Duodenal mucosa (tissue), 2 donors: Measurements from ENCODE around the gene OR7A5.
"Not testable (repeated sequence)": the region's sequence is repeated elsewhere in the genome, so short reads cannot be mapped to it uniquely, and the experiment has no call there.

Experiments used
- H3K27ac ChIP-seq: one replicate; pipeline ENCODE4 v1.7.0; 2013; ENCODE audit warnings: low read depth, low read length
- H3K27me3 ChIP-seq, 2 donors: one replicate each; pipeline ENCODE4 v1.7.0; 2013; ENCODE audit warnings: low read length in 2 of 2, control low read depth in 1 of 2; ENCODE audit not compliant: insufficient read depth in 2 of 2, control insufficient read depth in 1 of 2
- H3K36me3 ChIP-seq, 2 donors: one replicate each; pipeline ENCODE4 v1.7.0; 2013; ENCODE audit warnings: low read length in 2 of 2, control low read depth in 1 of 2; ENCODE audit not compliant: insufficient read depth in 2 of 2, control insufficient read depth in 1 of 2
- H3K4me1 ChIP-seq, 2 donors: one replicate each; pipeline ENCODE4 v1.7.0; 2013; ENCODE audit warnings: low read length in 2 of 2, control low read depth in 1 of 2; ENCODE audit not compliant: insufficient read depth in 2 of 2, control insufficient read depth in 1 of 2
- H3K4me3 ChIP-seq, 2 donors: one replicate each; pipeline ENCODE4 v1.7.0; 2013; ENCODE audit warnings: low read length in 2 of 2, low read depth in 1 of 2
- H3K9ac ChIP-seq, 2 donors: one replicate each; pipeline ENCODE4 v1.7.0; 2013; ENCODE audit warnings: low read length in 2 of 2, low read depth in 1 of 2
- H3K9me3 ChIP-seq, 2 donors: one replicate each; pipeline ENCODE4 v1.7.0; 2013; ENCODE audit warnings: low read length in 2 of 2, control low read depth in 1 of 2; ENCODE audit not compliant: control insufficient read depth in 1 of 2

The OR7A5 gene

DNA sequence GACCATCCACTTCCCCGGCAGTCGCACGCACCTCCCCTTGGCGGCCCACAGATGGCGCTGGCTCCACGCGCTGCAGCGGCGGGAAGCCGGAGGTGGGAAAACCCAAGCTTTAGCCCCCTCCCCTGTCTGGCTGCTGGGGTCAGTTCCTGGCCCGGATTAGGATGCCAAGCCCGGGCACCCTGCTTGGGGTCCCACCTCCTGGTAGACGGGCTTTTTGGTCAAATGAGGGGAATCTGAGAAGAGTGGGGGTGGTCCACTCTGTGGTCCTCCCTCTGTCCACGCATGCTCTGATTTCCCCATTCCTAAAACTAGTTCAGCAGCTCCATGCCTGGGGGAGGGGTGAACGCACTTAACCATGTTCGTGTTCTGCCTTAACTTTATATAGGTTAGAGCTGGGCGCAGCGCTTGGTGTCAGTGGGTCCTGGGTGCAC lies 48.5 kb downstream of the OR7A5 start:
- Histone ChIP-seq H3K9me3 (no peaks in the 10 kb centered on the region), H3K9ac (no peak overlapping the region), H3K27me3 (no peaks in the 10 kb centered on the region), H3K36me3 (no peaks in the 10 kb centered on the region), H3K4me3 (no peak overlapping the region), H3K4me1 (no peaks in the 10 kb centered on the region), H3K27ac (no peak overlapping the region)

DNA sequence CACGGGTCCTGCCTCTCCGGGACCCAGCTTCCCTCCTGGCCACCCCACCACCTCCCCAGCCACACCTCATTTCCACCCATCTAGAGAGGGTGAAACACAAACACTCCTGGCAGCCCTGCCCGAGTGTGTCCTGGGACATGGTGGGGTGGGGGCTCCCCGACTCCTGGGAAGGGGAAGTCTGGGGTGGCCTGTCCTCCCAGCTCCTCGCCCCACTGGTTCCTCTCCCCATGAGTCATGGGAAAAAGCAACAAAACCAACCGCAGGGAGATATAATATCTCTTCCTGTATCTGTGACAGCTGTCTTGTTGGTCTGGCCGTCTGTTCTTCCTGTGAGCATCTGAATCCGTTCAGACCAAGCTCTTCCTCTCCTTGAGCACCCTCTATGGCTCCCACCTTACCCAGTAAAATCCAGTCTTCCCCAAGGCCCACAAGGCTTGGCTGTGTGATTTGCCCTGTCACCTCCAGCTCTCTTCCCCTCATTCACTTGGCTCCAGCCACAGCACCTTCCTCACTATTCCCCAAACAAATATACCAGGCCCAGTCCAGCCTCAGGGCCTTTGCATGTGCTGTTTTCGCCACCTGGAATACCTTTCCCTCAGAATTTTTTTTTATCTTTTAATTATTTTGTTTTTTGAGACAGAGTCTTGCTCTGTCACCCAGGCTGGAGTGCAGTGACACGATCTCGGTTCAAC lies 49.7 kb downstream of the OR7A5 start:
- not testable (repeated sequence) for H3K27ac ChIP-seq, H3K9me3 ChIP-seq, H3K9ac ChIP-seq, H3K27me3 ChIP-seq, H3K36me3 ChIP-seq, H3K4me3 ChIP-seq, H3K4me1 ChIP-seq

DNA sequence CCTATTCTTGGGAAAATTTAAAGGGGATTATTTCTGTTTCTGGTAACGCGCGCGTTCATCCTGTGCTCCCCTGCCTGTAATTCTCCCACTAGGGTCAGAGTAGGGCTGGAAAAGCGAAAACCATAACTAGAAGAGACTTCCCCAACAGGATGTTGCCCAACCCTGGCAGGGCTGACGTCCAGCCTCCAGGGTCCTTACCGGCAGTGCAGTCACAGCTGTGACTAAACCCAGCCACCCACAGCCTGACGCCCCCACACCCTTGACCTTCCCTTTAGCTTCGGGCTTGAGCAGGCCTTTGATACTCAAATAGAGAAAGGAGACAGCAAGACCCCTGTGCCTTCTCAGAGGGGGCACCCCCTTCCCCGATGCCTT lies 50.3 kb downstream of the OR7A5 start:
- not testable (repeated sequence) for H3K27me3 ChIP-seq, H3K4me3 ChIP-seq, H3K9me3 ChIP-seq, H3K9ac ChIP-seq, H3K4me1 ChIP-seq, H3K36me3 ChIP-seq, H3K27ac ChIP-seq

DNA sequence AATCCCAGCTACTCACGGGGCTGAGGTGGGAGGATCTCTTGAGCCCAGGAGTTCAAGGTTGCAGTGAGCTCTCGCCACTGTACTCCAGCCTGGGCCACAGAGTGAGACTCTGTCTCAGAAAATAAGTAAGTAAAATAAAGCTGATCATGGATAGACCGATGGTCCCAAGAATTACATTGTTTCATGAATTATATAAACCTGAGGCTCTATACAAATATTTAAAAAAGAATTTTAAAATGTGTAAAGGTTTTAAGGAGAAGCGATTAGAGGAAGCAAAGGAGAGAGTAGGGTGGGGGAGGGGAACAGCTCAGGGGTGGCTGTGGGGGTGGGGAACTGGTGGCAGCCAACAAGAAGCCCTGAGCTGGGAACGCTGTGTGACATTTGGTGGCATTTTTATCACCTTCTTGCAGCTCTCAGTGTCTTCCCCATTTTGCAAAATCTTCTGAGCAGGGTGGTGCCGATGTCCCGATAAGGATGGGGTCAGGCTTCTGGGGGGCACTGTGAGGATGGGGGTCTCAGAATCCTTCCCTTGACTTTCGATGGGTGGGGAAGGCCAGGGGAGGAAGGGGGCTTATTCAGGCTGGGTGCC lies 51.5 kb downstream of the OR7A5 start:
- H3K27me3 ChIP-seq, H3K9ac ChIP-seq, H3K4me1 ChIP-seq, H3K36me3 ChIP-seq, H3K4me3 ChIP-seq, H3K9me3 ChIP-seq: not testable (repeated sequence)
- peak overlapping the region; percentile 10 for H3K27ac ChIP-seq

DNA sequence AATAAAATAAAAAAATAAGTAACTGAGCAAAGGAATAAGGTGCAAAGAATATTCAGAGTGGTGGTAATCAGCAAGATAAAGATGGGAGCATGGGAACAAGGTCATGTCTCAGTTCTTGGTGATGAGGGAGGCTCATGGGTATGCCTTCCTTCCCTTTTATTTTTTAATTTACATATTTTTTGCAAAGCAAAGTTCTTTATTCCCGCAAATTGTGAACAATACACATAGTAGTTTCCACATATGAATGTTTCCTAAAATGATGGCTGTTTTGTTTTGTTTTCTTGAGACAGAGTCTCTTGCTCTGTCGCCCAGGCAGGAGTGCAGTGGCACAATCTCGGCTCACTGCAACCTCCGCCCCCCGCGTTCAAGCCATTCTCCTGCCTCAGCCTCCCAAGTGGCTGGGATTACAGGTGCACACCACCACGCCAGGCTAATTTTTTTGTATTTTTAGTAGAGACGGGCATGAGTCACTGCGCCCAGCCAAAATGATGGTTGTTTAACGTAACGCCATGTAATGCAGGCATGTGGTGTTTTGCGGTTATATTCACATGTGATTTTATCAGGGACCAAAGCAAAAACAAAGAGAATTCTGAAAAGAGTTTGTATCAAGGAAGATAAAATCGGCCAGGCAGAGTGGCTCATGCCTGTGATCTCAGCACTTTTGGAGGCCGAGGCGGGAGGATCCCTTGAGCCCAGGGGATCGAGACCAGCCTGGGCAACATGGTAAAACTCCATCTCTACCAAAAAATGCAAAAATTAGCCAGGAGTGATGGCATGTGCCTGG lies 52.2 kb downstream of the OR7A5 start:
- H3K4me1 ChIP-seq = no peaks in the 10 kb centered on the region
- H3K36me3 ChIP-seq = no peaks in the 10 kb centered on the region
- H3K9ac ChIP-seq = no peak overlapping the region
- H3K4me3 ChIP-seq = no peak overlapping the region
- no peaks in the 10 kb centered on the region for H3K27me3 ChIP-seq
- H3K27ac ChIP-seq = peak overlapping the region; percentile 10
- H3K9me3 ChIP-seq = no peaks in the 10 kb centered on the region

DNA sequence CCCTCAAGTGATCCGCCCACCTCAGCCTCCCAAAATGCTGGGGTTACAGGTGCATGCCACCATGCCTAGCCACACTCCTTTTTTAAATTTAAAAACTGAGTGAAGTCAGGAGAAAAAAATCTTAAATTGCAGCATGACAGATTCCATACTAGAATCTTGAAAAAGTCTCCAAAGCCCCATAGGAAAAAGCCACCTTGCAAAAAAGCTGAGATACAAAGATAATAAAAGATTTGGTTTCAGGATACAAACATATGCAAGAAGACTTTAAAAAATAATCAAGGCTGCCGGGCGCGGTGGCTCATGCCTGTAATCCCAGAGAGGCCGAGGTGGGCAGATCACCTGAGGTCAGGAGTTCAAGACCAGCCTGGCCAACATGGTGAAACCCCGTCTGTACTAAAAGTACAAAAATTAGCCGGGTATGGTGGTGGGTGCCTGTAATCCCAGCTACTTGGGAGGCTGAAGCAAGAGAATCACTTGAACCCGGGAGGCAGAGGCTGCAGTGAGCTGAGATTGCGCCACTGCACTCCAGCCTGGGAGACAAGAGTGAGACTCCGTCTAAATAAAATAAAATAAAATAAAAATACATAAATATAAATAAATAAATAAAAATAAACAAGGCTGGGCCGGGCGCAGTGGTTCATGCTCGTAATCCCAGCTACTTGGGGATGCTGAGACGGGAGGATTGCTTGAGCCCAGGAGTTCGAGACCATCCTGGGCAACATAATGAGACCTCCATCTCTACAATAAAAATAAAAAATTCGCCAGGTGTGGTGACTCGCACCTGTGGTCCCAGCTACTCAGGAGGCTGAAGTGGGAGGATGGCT lies 53.1 kb downstream of the OR7A5 start:
- not testable (repeated sequence) for H3K4me1 ChIP-seq, H3K27me3 ChIP-seq, H3K9me3 ChIP-seq, H3K9ac ChIP-seq, H3K4me3 ChIP-seq, H3K36me3 ChIP-seq, H3K27ac ChIP-seq

DNA sequence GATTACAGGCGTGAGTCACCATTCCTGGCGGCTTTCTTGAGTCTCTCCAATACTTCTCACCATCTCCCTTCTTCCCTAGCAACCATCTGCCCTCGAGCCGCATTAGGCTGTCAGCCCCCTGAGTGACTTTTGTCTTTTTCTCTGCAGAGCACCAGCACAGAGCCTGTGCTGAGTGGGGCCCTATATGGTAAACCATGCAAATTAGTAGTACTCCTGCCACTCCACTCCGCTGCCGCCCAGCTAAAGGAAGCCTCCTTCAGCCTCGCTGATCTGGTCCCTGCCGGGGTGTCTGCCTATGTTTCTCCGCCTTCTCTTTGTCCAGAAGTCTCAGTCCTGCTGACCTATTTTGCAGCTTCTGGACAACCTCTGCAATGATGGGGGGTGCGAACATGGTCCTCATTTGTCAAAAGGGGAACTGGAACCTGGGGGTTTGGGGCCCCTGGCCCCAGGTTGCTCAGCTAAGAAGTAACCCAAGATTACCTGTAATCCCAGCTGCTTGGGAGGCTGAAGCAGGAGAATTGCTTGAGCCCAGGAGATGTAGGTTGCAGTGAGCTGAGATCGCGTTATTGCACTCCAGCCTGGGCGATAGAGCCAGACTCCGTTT lies 54.3 kb downstream of the OR7A5 start:
- not testable (repeated sequence) for H3K27me3 ChIP-seq, H3K36me3 ChIP-seq, H3K4me3 ChIP-seq, H3K9me3 ChIP-seq, H3K4me1 ChIP-seq, H3K27ac ChIP-seq, H3K9ac ChIP-seq

DNA sequence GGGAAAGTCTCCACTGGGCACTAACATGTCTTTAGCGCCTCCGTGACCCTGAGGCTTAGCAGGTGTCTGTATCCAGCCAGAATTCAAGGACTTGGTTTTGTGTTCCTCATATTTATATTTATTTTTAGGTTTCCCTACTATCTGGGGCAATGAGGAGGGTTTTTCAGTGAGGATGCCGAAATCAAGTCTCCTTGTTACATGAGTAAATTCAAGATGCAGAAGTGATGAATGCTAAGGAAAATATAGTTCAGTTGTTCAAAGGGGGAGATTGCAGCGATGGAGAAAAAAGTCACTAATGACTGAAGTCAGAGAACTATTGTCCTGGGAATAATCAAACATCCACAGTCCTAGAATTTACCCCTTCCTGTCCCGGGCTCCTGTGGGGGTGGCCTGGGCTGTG lies 55.8 kb downstream of the OR7A5 start:
- H3K4me1 ChIP-seq = no peaks in the 10 kb centered on the region
- no peaks in the 10 kb centered on the region for H3K36me3 ChIP-seq
- H3K4me3 ChIP-seq = no peak overlapping the region
- H3K27me3 ChIP-seq = no peaks in the 10 kb centered on the region
- H3K27ac ChIP-seq = no peak overlapping the region
- H3K9me3 ChIP-seq = no peaks in the 10 kb centered on the region
- H3K9ac ChIP-seq = no peak overlapping the region

DNA sequence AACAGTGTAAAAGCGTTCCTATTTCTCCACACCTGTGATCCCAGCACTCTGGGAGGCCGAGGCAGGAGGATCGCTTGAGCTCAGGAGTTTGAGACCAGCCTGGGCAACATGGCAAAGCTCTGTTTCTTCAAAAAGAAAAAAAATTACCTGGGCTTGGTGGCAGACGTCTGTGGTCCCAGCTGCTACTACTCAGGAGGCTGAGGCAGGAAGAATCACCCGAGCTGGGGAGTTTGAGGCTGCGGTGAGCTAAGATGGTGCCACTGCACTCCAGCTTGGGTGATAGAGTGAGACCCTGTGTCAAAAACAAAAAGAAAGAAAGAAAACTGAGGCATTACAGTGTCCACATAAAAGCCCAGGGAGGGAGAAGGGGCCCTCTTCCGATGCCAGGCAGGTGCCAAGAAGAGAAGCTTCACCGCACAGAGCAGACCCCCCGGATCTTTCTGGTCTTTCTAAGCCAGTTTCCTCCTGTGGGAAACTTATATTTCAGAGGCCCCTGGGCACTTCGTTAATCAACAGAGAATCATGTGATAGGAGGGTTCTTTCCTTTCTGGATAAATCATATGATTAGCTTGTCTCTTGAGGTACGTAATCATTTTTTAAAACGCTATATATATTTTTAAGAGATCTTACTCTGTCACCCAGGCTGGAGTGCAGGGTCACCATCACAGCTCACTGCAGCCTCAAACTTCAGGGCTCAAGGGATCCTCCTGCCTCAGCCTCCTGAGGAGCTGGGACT lies 56.7 kb downstream of the OR7A5 start, which contains the start of gene ADGRE2:
TSS of gene ADGRE2 (minus strand) at position 451 of the 736 bp plus-strand sequence. CDS start 1,804 bp downstream, outside the sequence.
- not testable (repeated sequence) for H3K27me3 ChIP-seq, H3K36me3 ChIP-seq, H3K4me1 ChIP-seq, H3K9me3 ChIP-seq, H3K27ac ChIP-seq, H3K4me3 ChIP-seq, H3K9ac ChIP-seq
